ENCODE results near the gene GATAD2A.

DNA sequence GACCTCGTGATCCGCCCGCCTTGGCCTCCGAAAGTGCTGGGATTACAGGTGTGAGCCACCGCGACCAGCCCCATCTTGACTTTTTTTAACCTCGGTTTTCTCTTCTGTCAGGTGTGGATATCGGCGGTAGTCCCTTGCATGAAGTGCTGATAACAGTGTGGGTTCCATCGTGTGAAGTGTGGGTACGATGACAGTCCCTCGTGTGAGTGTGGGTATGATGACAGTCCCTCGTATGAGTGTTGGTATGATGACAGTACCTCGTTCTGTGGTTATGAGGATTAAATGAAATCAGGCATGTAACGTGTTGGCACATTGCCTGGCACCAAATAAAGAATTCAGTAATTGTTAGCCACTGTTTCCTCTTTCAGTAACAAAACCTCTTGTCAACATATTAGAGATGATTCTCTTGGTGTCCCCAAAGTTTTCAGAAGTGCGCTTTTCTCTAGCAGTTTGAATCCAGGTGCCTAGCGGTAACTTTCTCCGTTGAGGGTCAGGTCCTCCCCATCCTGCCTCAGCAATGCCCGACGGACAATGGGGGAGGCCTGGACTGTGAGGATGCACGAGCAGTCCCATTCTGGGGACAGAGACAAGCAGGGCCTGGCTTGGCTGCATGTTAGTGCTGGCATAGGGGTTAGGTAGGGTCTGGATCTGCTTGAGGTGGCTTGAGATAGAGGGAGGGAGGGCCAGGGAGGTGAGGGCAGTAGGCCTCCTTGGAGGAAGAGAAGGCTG, 15.3 kb downstream of the GATAD2A start:
- TF ChIP-seq, protein P1, sequence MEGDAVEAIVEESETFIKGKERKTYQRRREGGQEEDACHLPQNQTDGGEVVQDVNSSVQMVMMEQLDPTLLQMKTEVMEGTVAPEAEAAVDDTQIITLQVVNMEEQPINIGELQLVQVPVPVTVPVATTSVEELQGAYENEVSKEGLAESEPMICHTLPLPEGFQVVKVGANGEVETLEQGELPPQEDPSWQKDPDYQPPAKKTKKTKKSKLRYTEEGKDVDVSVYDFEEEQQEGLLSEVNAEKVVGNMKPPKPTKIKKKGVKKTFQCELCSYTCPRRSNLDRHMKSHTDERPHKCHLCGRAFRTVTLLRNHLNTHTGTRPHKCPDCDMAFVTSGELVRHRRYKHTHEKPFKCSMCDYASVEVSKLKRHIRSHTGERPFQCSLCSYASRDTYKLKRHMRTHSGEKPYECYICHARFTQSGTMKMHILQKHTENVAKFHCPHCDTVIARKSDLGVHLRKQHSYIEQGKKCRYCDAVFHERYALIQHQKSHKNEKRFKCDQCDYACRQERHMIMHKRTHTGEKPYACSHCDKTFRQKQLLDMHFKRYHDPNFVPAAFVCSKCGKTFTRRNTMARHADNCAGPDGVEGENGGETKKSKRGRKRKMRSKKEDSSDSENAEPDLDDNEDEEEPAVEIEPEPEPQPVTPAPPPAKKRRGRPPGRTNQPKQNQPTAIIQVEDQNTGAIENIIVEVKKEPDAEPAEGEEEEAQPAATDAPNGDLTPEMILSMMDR (IDR thresholded peaks at IDR 0.05): no peak
- TF ChIP-seq POLR2A (IDR thresholded peaks at IDR 0.05): no peak
